ENCODE results near the gene NELFB. TPM values are rescaled to one million over a fixed set of nuclear protein-coding genes. Genes with fewer than 3 reads are reported as not detected.
"Not testable (repeated sequence)": the region's sequence is repeated elsewhere in the genome, so short reads cannot be mapped to it uniquely, and the experiment has no call there.

Gene NELFB
- total and polyA plus RNA-seq, 4 donors = 4.7 to 24.6 (median 18.1) TPM

DNA sequence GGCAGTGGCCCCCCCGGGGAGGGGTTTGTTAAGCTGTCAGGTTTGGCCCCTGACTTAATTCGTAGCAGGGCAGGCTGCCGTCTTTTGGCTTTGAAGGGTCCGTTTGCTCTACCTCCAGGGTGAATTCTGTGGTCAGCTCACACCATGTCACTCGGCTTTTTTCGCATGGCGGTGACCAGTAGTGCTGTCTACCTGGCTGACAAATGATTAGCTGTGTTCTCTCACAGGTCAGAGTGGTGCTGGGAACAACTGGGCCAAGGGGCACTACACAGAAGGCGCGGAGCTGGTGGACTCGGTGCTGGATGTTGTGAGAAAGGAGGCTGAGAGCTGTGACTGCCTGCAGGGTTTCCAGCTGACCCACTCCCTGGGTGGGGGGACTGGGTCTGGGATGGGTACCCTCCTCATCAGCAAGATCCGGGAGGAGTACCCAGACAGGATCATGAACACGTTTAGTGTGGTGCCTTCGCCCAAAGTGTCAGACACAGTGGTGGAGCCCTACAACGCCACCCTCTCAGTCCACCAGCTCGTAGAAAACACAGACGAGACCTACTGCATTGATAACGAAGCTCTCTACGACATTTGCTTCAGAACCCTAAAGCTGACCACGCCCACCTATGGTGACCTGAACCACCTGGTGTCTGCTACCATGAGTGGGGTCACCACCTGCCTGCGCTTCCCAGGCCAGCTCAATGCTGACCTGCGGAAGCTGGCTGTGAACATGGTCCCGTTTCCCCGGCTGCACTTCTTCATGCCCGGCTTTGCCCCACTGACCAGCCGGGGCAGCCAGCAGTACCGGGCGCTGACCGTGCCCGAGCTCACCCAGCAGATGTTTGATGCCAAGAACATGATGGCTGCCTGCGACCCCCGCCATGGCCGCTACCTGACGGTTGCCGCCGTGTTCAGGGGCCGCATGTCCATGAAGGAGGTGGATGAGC, 12.6 kb upstream of the NELFB start:
- Histone ChIP-seq H3K27me3 (ENCODE audit: control insufficient read depth in 4 of 4, insufficient read depth in 4 of 4, low read length in 3 of 4) (no peaks in the 10 kb centered on the region), H3K4me3 (ENCODE audit: low read depth in 1 of 3, low read length in 3 of 3) (peak overlapping the region; percentile 77 to 97 (median 88)), H3K27ac (ENCODE audit: low read depth in 1 of 2, low read length in 2 of 2) (peak overlapping the region; percentile 66 to 75), H3K36me3 (ENCODE audit: control insufficient read depth in 4 of 4, insufficient read depth in 3 of 4, low read depth in 1 of 4, low read length in 3 of 4) (peaks cover 0 to 11% (median 5%) of the 10 kb centered on the region in 4 donors), H3K9me3 (ENCODE audit: control insufficient read depth in 4 of 4, low read length in 3 of 4) (no peaks in the 10 kb centered on the region), H3K4me1 (ENCODE audit: control insufficient read depth in 4 of 4, insufficient read depth in 4 of 4, low read length in 3 of 4) (peaks cover 2 to 42% (median 16%) of the 10 kb centered on the region in 4 donors), H3K9ac (ENCODE audit: low read depth in 1 of 2, low read length in 2 of 2) (peak overlapping the region in 1 of 2 donors; percentile 82)
- no peak for DNase-seq (ENCODE audit: low spot score)
- TF ChIP-seq RXRA (IDR thresholded peaks at IDR 0.05) (no peak), SP1 (IDR thresholded peaks at IDR 0.05) (no peak), JUND (IDR thresholded peaks at IDR 0.05) (no peak), FOXA1 (IDR thresholded peaks at IDR 0.05) (no peak), NR2F2 (IDR thresholded peaks at IDR 0.05) (no peak), EGR1 (IDR thresholded peaks at IDR 0.05; ENCODE audit: low read depth in 2 of 2) (no peak), GABPA (IDR thresholded peaks at IDR 0.05 in 1 of 2, conservative IDR thresholded peaks at IDR 0.05 in 1 of 2) (no peak), HNF4G (IDR thresholded peaks at IDR 0.05) (no peak), FOXA2 (IDR thresholded peaks at IDR 0.05) (no peak), RAD21 (IDR thresholded peaks at IDR 0.05) (no peak), HNF4A (conservative IDR thresholded peaks at IDR 0.05) (no peak), YY1 (IDR thresholded peaks at IDR 0.05) (no peak), TAF1 (conservative IDR thresholded peaks at IDR 0.05) (no peak)
- TF ChIP-seq, protein P1, sequence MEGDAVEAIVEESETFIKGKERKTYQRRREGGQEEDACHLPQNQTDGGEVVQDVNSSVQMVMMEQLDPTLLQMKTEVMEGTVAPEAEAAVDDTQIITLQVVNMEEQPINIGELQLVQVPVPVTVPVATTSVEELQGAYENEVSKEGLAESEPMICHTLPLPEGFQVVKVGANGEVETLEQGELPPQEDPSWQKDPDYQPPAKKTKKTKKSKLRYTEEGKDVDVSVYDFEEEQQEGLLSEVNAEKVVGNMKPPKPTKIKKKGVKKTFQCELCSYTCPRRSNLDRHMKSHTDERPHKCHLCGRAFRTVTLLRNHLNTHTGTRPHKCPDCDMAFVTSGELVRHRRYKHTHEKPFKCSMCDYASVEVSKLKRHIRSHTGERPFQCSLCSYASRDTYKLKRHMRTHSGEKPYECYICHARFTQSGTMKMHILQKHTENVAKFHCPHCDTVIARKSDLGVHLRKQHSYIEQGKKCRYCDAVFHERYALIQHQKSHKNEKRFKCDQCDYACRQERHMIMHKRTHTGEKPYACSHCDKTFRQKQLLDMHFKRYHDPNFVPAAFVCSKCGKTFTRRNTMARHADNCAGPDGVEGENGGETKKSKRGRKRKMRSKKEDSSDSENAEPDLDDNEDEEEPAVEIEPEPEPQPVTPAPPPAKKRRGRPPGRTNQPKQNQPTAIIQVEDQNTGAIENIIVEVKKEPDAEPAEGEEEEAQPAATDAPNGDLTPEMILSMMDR (IDR thresholded peaks at IDR 0.05; ENCODE audit: low read depth, low read length, missing input control) = no peak
- TF ChIP-seq, protein P2, sequence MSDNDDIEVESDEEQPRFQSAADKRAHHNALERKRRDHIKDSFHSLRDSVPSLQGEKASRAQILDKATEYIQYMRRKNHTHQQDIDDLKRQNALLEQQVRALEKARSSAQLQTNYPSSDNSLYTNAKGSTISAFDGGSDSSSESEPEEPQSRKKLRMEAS (IDR thresholded peaks at IDR 0.05) = no peak
- TF ChIP-seq, protein P3, sequence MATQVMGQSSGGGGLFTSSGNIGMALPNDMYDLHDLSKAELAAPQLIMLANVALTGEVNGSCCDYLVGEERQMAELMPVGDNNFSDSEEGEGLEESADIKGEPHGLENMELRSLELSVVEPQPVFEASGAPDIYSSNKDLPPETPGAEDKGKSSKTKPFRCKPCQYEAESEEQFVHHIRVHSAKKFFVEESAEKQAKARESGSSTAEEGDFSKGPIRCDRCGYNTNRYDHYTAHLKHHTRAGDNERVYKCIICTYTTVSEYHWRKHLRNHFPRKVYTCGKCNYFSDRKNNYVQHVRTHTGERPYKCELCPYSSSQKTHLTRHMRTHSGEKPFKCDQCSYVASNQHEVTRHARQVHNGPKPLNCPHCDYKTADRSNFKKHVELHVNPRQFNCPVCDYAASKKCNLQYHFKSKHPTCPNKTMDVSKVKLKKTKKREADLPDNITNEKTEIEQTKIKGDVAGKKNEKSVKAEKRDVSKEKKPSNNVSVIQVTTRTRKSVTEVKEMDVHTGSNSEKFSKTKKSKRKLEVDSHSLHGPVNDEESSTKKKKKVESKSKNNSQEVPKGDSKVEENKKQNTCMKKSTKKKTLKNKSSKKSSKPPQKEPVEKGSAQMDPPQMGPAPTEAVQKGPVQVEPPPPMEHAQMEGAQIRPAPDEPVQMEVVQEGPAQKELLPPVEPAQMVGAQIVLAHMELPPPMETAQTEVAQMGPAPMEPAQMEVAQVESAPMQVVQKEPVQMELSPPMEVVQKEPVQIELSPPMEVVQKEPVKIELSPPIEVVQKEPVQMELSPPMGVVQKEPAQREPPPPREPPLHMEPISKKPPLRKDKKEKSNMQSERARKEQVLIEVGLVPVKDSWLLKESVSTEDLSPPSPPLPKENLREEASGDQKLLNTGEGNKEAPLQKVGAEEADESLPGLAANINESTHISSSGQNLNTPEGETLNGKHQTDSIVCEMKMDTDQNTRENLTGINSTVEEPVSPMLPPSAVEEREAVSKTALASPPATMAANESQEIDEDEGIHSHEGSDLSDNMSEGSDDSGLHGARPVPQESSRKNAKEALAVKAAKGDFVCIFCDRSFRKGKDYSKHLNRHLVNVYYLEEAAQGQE (IDR thresholded peaks at IDR 0.05) = no peak
- TF ChIP-seq, protein P4, sequence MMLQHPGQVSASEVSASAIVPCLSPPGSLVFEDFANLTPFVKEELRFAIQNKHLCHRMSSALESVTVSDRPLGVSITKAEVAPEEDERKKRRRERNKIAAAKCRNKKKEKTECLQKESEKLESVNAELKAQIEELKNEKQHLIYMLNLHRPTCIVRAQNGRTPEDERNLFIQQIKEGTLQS (IDR thresholded peaks at IDR 0.05) = no peak
- TF ChIP-seq, protein P5, sequence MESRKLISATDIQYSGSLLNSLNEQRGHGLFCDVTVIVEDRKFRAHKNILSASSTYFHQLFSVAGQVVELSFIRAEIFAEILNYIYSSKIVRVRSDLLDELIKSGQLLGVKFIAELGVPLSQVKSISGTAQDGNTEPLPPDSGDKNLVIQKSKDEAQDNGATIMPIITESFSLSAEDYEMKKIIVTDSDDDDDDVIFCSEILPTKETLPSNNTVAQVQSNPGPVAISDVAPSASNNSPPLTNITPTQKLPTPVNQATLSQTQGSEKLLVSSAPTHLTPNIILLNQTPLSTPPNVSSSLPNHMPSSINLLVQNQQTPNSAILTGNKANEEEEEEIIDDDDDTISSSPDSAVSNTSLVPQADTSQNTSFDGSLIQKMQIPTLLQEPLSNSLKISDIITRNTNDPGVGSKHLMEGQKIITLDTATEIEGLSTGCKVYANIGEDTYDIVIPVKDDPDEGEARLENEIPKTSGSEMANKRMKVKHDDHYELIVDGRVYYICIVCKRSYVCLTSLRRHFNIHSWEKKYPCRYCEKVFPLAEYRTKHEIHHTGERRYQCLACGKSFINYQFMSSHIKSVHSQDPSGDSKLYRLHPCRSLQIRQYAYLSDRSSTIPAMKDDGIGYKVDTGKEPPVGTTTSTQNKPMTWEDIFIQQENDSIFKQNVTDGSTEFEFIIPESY (IDR thresholded peaks at IDR 0.05) = no peak
- whole genome bisulfite sequencing = 75% methylated on average over 36 of the region's 36 CpGs

DNA sequence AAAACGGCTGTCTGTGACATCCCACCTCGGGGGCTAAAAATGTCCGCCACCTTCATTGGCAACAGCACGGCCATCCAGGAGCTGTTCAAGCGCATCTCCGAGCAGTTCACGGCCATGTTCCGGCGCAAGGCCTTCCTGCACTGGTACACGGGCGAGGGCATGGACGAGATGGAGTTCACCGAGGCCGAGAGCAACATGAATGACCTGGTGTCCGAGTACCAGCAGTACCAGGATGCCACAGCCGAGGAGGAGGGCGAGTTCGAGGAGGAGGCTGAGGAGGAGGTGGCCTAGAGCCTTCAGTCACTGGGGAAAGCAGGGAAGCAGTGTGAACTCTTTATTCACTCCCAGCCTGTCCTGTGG, 11.9 kb upstream of the NELFB start:
- peaks cover 2 to 35% (median 16%) of the 10 kb centered on the region in 4 donors for H3K4me1 ChIP-seq (ENCODE audit: control insufficient read depth in 4 of 4, insufficient read depth in 4 of 4, low read length in 3 of 4)
- H3K9ac ChIP-seq (ENCODE audit: low read depth in 1 of 2, low read length in 2 of 2); H3K27me3 ChIP-seq (ENCODE audit: control insufficient read depth in 4 of 4, insufficient read depth in 4 of 4, low read length in 3 of 4); DNase-seq (ENCODE audit: low spot score); H3K9me3 ChIP-seq (ENCODE audit: control insufficient read depth in 4 of 4, low read length in 3 of 4); H3K4me3 ChIP-seq (ENCODE audit: low read depth in 1 of 3, low read length in 3 of 3); H3K27ac ChIP-seq (ENCODE audit: low read depth in 1 of 2, low read length in 2 of 2): not testable (repeated sequence)
- WGBS = 93% methylated on average over 18 of the region's 18 CpGs
- H3K36me3 ChIP-seq (ENCODE audit: control insufficient read depth in 4 of 4, insufficient read depth in 3 of 4, low read depth in 1 of 4, low read length in 3 of 4) = peaks cover 0 to 11% (median 5%) of the 10 kb centered on the region in 4 donors
